AG10803 (cell line): ENCODE data around the gene IQGAP3.
A peak's percentile ranks its signal among the peaks of the same experiment; 100 is the strongest.

ENCODE experiments used
- DNase-seq: peaks from one replicate; pipeline ENCODE4 v3.0.0; 2010; ENCODE audit warnings: low read depth
- H3K4me3 ChIP-seq: 2 replicates; pipeline ENCODE4 v1.5.1; 2011; ENCODE audit warnings: mild to moderate bottlenecking, low read length, control low read depth
- TF ChIP-seq, protein P1 (sequence below): conservative IDR thresholded peaks from 2 replicates; pipeline ENCODE4 v1.5.1; 2011; ENCODE audit warnings: mild to moderate bottlenecking, low read length, control low read depth, inconsistent platforms

Gene IQGAP3

DNA sequence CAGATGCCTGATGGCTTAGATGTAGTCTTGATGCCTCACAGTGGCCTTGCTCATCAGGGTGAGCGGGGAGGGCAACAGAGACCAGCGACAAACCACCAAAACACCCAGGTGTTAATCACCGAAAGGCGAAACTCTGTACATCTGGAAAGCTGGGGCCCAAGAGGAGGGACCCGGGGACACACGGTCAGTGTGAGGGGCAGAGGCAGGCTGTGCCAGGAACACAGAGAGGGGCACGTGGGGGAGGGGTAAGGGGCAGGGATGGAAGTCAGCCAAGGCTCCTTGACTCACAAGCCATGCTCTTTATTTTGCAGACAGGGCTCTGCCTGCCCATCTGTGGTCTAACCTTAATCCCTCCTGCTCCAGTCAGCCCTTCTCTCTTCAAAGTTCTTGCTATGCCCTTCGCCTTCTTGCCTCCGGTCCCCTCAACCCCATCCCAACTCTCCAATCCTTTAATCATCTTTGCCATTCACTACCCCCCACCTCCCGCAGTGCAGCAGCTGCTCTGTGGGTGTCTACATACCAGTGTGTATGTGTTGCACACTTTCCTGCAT, 76.1 kb downstream of the IQGAP3 start:
- DNase-seq, result no peak

GRCh38 chr1:156495401-156496140, 76.8 kb downstream of the IQGAP3 start:
- no peak for DNase-seq
- H3K4me3 ChIP-seq, result no peak overlapping the region; the same call in 1 of the 2 replicates
- TF ChIP-seq, protein P1, sequence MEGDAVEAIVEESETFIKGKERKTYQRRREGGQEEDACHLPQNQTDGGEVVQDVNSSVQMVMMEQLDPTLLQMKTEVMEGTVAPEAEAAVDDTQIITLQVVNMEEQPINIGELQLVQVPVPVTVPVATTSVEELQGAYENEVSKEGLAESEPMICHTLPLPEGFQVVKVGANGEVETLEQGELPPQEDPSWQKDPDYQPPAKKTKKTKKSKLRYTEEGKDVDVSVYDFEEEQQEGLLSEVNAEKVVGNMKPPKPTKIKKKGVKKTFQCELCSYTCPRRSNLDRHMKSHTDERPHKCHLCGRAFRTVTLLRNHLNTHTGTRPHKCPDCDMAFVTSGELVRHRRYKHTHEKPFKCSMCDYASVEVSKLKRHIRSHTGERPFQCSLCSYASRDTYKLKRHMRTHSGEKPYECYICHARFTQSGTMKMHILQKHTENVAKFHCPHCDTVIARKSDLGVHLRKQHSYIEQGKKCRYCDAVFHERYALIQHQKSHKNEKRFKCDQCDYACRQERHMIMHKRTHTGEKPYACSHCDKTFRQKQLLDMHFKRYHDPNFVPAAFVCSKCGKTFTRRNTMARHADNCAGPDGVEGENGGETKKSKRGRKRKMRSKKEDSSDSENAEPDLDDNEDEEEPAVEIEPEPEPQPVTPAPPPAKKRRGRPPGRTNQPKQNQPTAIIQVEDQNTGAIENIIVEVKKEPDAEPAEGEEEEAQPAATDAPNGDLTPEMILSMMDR, result no peak

More for the DNA sequence above, 76.1 kb downstream of the IQGAP3 start:
- TF ChIP-seq, protein P1, result no peak
- peak overlapping the region; percentile 33 for H3K4me3 ChIP-seq

DNA sequence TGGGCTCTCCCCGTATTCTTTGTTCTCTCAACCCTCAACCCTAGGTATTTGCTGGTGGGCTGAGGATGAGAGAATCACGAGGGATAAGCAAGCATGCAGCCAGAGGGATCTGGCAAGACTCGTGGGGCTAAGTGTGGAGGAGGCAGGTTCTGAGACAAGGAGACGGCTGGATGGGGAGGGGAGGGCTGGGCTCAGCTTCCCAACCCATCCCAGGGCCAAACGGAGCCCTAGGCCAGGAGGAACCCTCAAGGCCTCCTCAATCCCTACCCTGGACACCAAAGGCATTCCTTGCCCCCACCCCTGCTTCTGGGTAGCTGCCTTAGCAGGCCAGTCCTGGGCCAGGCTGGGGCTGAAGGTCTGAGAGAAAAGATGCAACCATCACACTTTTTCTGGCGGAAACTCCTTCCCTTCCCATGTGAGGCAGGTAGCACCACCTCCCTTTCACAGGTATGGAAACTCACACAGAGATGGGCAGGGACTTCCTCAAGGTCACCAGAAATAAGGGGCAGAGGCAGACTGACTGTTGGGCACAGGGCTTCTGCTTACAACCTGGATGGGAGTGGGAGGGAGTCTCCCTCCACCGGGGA, 78.0 kb downstream of the IQGAP3 start:
- no peak overlapping the region for H3K4me3 ChIP-seq
- DNase-seq, result no peak
- TF ChIP-seq, protein P1, result no peak

DNA sequence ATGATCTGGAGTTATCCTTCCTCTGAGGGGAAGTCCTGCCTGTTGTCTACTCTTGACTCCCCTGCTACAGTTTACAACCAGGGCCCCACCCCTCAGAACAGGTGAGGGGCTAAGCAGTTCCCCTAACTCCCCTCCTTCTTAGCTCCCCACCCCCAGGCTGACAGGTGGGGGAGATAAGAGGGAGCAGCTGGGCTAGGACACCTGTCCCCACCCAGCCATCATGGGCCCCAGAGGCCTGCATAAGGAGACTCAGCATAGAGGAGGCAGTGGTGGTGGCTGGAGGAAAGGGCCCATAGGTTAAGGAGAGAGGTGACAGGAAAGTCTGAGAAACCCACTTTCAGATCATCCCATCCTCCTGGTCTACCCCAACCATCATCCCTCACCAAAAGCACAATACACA, 78.6 kb downstream of the IQGAP3 start:
- TF ChIP-seq, protein P1, result no peak
- DNase-seq, result no peak
- no peak overlapping the region for H3K4me3 ChIP-seq

DNA sequence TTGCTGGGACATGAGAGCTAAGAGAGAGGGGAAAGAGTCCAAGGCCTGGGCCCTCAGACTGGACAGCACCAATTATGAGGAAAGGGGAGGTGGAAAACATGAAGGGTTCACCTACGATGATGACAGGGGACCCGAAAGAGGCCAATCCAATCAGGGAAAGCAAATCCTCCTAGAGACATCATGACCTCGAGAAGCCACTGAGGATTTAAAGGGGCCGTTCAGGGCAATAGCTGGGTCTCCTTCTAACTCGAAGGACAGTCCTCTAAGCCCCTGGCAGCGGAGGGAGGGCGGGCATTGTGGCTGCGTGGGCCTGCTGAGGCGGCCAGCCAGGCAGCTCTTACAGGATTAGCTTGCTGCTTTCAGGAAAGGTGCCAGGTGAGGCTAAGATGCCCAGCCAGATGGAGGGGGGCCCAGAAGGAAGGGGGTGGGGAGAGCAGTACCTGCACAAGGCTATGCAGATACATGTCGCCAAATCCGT, 79.2 kb downstream of the IQGAP3 start:
- DNase-seq, result no peak
- TF ChIP-seq, protein P1, result no peak
- no peak overlapping the region for H3K4me3 ChIP-seq

DNA sequence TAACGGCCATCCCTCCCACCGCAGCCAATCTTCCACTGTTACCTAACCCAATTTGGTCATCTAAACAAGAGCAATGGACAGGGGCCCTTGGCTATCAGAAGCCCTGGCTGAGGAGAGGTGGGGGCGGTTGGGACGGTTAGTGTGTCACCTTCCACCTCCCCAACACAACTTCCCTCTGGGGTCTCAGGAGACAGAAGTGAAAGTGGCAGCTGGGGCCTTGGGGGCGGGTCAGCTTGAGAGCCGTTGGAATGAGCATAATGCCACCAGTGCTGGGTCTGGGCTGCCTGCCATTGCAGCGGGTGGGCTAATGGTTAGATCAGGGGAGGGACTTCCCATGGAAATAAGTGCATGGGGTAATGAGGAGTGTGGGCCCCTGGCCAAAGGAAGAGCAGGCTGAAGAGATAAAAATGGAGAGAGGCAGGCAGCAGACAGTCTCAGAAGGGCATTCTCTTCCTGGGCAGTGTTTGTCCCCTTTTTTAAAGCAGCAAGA, 79.7 kb downstream of the IQGAP3 start:
- TF ChIP-seq, protein P1, result no peak
- no peak overlapping the region for H3K4me3 ChIP-seq
- DNase-seq, result no peak
